Fibroblast of pulmonary artery (primary cell): ENCODE results near the gene MEGF6.

ENCODE experiments used
- DNase-seq: peaks from one replicate; pipeline ENCODE4 v3.0.0-alpha.2; 2010; ENCODE audit warnings: low read depth
- H3K4me3 ChIP-seq: replicated peaks from 2 replicates; pipeline ENCODE4 v1.5.1; 2011; ENCODE audit warnings: low read depth, mild to moderate bottlenecking, control low read depth, low read length, moderate library complexity
- CTCF ChIP-seq: IDR thresholded peaks from 2 replicates; pipeline ENCODE4 v1.5.1; 2011; ENCODE audit warnings: mild to moderate bottlenecking, control low read depth, low read length, inconsistent platforms; ENCODE audit errors: missing control alignments

MEGF6 gene

DNA sequence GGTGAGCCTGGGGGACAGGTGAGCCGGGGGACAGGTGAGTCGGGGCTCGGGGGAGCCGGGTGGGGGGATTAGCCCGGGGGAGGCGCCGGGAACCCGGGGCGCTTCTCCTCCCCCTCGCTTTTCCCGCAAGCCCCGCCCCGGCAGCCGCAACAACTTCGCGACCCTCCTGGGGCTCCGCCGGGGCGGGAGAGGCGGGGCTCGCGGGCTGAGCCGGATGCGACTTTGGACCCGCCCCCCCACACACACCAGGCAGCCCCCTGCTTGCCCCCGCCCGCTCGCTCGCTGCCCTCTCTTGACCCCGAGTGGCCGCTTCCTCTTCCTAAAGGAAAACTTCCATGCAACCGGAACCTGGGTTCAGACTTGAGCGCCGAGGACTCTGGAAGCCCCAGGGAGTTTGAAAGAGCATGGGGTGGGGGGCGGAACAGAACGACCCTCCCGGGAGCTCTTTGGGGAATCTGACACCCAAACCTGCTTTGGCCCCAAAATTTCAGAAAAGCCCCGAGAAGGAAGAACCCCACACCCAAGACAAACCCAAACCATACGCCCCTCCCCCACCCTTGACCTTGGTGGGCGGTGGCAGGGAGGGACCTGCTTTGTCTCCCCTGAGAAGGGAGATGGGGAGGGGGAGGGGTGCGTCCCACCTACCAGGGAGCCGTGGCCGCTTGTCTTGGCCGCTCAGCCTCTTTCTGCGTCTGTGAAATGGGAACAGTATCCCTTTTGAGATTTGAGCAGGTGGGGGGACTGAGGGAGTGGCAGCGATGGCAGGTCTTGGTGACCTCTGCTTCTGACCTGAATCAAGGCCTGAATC is 156.3 kb downstream of the MEGF6 start:
- no peak for DNase-seq
- TF ChIP-seq CTCF = no peak
- H3K4me3 ChIP-seq = no peak overlapping the region

DNA sequence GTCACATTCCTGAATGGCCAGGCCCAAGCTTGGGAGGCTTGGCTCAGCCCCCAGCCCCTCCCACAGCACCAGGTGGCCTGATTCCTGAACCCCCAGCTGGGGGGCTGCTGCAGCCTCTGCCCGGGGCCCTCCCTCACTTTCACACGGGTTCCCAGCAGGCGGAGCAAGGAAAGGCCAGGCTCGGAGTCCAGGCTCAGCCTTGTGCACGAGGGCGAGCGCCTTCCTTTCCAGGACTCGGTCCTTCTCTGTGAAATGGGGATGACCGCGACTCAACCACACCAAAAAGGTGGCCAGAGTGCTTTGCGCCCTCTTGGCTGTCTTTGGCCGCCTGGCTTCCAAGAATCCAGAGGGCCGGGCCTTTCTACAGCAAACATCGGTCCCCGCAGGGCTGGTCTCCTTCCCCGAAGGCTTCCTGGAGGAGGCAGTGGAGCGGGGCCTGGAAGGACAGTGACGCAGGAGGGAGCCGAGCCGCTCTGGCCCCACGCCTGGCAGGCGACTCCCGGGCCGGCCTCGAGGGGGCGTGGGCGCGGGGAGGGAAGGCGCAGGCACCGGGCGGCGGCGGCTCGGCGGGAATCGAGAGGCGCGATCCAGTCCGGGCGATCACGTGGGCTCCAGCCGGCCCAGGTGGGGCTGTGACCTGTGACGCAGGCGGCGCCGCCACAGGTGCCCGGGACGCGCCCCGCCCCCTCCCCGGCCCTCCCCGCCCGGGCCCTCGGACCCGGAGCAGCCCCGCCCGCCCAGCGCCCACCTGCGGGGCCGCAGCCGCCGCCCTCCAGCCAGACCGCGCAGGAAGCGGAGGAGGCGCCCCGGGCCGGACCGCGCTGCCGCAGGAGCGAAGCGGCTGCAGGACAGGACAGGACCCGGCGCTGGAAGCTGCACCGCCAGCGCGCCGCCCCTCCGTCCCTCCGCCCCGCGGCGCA is 157.2 kb downstream of the MEGF6 start, which contains the start of gene ARHGEF16:
Gene ARHGEF16, plus strand, starts transcription at position 775 of the 920 bp plus-strand sequence. CDS start 8,420 bp downstream, outside the sequence.
- TF ChIP-seq CTCF = no peak
- H3K4me3 ChIP-seq = no peak within 1 kb of the TSS
- peak; percentile 20 for DNase-seq

DNA sequence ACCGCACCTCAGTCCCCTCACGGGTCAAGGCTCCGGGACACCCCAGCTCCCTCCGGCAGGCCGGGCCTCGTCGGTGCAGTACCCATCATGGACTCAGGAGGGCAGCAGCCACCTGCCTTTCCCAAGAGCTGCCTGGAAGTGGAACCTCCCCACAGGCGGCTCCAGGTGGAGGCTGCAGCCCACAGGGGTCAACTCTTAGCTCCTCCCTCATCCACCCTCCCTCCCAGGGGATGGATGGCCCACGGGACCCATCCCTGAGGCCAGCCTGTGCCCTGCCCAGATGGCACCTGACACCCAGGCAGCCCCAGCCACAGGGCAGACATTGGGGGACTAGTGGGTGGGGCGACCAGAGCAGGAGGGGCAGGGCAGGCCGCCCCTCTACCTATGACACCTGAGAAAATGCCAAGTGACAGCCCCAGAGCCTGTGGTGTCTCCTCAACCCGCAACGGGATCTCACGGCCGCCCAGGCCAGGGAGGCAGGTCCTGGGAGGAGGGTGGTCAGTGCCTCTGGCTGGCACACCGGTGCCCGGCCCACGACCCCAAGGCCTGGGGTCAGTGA is 158.0 kb downstream of the MEGF6 start:
- DNase-seq = peak; percentile 65
- no peak overlapping the region for H3K4me3 ChIP-seq
- peak; percentile 91 for TF ChIP-seq CTCF

DNA sequence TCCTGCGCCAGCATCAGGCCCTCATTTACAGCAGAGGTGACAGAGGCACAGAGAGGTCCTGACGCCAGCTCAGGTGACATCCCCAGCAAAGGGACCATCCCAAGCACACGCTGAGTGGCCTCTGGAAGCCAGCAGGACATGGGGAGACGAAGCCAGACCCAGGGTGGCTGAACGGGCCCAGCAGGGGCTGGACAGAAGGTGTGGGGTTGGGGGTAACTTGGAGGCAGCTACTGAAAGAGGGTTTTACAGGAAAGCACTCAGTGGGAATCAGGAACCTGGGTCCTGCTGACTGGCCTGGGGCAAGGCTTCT is 158.5 kb downstream of the MEGF6 start:
- no peak overlapping the region for H3K4me3 ChIP-seq
- TF ChIP-seq CTCF = no peak
- DNase-seq = no peak

DNA sequence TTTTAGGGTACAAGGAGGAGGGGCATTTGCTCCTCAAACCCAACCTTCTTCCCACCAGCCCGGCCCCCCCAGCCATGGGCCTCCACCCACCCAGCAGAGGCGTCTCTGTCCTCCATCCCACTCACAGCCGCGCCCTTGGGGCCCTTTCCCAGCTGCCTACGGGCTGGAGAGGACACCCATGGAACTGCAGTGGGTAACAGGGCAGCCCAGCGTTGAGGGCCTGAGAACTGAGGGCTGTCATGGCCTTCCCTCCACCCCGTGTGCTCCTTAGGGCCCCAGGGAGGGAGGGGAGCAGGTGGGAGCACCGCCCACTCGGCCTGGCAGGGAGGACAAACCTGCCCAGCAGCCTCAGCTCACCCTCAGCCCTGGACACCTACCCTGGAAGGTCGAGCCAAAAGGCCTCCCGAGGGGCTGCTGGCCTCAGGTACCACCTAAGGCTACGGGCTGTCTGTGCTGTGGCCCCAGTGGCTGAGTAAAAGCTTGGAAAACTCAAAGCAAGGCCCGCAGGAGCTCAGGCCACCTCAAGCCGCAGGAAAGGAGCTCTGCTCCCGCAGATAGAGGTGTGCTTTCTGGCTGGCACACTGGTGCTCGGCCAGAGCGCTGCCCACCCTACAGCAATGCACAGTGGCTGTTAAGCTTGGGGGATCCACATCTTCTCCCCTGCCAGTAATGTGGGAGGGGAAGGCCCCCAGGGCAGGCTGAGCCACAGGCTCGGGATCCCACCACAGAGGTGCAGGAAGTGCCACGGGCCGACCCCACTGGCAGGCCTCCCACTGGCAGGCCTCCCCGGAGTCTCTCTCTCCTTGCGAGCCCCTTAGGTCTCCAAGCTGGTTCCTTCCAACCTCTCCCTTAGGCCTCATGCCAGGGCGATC is 159.1 kb downstream of the MEGF6 start:
- no peak for TF ChIP-seq CTCF
- no peak for DNase-seq

DNA sequence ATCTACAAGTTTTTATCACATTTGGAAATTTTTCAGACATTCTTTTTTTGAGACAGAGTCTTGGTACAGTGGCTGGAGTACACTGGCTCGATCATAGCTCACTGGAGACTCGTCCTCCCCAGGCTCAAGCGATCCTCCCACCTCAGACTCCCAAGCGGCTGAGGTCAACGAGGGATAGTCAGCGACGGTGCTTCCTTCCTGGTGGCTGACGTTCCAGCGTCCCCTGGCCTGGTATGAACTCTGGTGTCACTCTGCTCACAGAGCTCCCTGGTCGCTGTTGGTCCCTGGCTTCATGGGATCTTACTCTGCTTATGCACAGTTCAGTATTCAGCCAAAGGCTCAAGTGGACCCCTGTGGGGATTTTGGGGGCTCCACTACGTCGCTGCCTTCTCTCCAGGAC is 160.3 kb downstream of the MEGF6 start:
- DNase-seq = no peak
- no peak overlapping the region for H3K4me3 ChIP-seq
- no peak for TF ChIP-seq CTCF

More for the DNA sequence above, 159.1 kb downstream of the MEGF6 start:
- H3K4me3 ChIP-seq = no peak overlapping the region
